ENCODE measurements around the gene RAB39A. TPM values are rescaled to one million over a fixed set of nuclear protein-coding genes. Genes with fewer than 3 reads are reported as not detected.

Gene RAB39A
- total and polyA plus RNA-seq, 10 of the 15 experiments (the other 5 are each of a cell fraction or from before 2014, with no cell fraction given), result 0.10 to 9.2 (median 4.9) TPM

DNA sequence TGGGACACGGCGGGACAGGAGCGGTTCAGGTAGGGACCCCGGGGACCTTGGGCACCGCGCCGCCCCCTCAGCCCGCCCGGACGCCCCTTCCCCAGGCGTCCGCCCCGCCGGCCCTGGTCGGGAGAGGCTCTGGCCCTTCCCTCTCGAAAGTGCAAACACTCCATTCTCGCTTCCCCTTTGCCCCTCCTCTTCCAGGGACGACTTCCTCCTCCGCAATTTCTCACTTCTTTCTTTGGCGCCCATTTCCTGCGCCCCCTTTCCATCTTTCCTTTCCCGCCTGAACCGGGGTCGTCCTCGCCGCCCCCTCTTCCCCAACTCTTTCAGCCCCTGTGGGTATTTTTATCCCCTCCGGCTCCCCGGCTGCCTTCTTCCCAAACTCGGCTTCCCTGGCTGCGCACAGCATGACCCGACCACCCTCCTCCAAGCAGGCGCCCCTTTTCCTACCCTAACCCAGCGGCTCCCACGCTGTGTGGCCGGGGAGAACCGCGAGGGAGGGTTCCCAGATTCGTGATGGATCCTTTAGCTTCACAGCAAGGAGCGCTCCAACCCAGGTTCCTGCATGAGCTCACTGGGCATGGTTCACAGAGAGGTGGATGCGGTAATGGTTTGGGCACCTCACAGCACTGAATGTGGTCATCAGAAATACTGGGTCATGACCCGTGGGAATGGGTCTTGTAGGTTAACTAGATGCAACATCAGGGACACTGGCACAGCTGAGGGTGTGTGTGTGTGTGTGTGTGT is 689 bp downstream of the RAB39A start (continued):
- TF ChIP-seq, protein P1, sequence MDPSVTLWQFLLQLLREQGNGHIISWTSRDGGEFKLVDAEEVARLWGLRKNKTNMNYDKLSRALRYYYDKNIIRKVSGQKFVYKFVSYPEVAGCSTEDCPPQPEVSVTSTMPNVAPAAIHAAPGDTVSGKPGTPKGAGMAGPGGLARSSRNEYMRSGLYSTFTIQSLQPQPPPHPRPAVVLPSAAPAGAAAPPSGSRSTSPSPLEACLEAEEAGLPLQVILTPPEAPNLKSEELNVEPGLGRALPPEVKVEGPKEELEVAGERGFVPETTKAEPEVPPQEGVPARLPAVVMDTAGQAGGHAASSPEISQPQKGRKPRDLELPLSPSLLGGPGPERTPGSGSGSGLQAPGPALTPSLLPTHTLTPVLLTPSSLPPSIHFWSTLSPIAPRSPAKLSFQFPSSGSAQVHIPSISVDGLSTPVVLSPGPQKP (IDR thresholded peaks at IDR 0.05; ENCODE audit: low read depth, low read length), result no peak
- TF ChIP-seq NFYA (IDR thresholded peaks at IDR 0.05; ENCODE audit: borderline replicate concordance, low read depth, low read length) (no peak), NBN (IDR thresholded peaks at IDR 0.05) (0 out of 2 replicates have a peak, but pooled peaks have one; percentile 61), DPF2 (IDR thresholded peaks at IDR 0.05) (peak; percentile 58), ZNF207 (IDR thresholded peaks at IDR 0.05; ENCODE audit: borderline replicate concordance) (no peak), POLR2A (IDR thresholded peaks at IDR 0.05; ENCODE audit: low read depth, low read length) (no peak; the same call in 1 of the 2 replicates), SPI1 (IDR thresholded peaks at IDR 0.05; ENCODE audit: borderline replicate concordance, insufficient read depth, low read depth, low read length) (peak; percentile 66; the same call in 1 of the 2 replicates), NFYB (IDR thresholded peaks at IDR 0.05; ENCODE audit: insufficient read depth, low read depth, low read length) (no peak), NR2F1 (conservative IDR thresholded peaks at IDR 0.05) (peak; percentile 59), TCF7 (IDR thresholded peaks at IDR 0.05; ENCODE audit: borderline replicate concordance) (no peak), ETV6 (conservative IDR thresholded peaks at IDR 0.05 in 1 of 2, IDR thresholded peaks at IDR 0.05 in 1 of 2; ENCODE audit: borderline replicate concordance in 1 of 2, low read depth in 1 of 2) (peak in 1 of 2 experiments; percentile 81; a peak in 2 of 4 replicates), YY1 (IDR thresholded peaks at IDR 0.05; ENCODE audit: low read depth, low read length) (no peak), TBL1XR1 (IDR thresholded peaks at IDR 0.05; ENCODE audit: low read depth, low read length) (no peak), MEF2B (IDR thresholded peaks at IDR 0.05; ENCODE audit: partially characterized antibody, poor library complexity, severe bottlenecking) (peak; percentile 9), MXI1 (IDR thresholded peaks at IDR 0.05; ENCODE audit: low read depth, low read length) (no peak), IKZF1 (conservative IDR thresholded peaks at IDR 0.05) (peak; percentile 89), IKZF2 (IDR thresholded peaks at IDR 0.05) (peak; percentile 76 to 83; a peak in 3 of 4 replicates), RAD21 (IDR thresholded peaks at IDR 0.05; ENCODE audit: insufficient read depth, low read depth, low read length) (no peak)
- TF ChIP-seq, protein P2, sequence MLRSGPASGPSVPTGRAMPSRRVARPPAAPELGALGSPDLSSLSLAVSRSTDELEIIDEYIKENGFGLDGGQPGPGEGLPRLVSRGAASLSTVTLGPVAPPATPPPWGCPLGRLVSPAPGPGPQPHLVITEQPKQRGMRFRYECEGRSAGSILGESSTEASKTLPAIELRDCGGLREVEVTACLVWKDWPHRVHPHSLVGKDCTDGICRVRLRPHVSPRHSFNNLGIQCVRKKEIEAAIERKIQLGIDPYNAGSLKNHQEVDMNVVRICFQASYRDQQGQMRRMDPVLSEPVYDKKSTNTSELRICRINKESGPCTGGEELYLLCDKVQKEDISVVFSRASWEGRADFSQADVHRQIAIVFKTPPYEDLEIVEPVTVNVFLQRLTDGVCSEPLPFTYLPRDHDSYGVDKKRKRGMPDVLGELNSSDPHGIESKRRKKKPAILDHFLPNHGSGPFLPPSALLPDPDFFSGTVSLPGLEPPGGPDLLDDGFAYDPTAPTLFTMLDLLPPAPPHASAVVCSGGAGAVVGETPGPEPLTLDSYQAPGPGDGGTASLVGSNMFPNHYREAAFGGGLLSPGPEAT (IDR thresholded peaks at IDR 0.05; ENCODE audit: low read depth), result 0 out of 2 replicates have a peak, but pooled peaks have one; percentile 47
- TF ChIP-seq, protein P3, sequence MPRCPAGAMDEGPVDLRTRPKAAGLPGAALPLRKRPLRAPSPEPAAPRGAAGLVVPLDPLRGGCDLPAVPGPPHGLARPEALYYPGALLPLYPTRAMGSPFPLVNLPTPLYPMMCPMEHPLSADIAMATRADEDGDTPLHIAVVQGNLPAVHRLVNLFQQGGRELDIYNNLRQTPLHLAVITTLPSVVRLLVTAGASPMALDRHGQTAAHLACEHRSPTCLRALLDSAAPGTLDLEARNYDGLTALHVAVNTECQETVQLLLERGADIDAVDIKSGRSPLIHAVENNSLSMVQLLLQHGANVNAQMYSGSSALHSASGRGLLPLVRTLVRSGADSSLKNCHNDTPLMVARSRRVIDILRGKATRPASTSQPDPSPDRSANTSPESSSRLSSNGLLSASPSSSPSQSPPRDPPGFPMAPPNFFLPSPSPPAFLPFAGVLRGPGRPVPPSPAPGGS (IDR thresholded peaks at IDR 0.05; ENCODE audit: borderline replicate concordance, insufficient read depth, low read depth, low read length, poor library complexity, severe bottlenecking), result no peak
- TF ChIP-seq, protein P4, sequence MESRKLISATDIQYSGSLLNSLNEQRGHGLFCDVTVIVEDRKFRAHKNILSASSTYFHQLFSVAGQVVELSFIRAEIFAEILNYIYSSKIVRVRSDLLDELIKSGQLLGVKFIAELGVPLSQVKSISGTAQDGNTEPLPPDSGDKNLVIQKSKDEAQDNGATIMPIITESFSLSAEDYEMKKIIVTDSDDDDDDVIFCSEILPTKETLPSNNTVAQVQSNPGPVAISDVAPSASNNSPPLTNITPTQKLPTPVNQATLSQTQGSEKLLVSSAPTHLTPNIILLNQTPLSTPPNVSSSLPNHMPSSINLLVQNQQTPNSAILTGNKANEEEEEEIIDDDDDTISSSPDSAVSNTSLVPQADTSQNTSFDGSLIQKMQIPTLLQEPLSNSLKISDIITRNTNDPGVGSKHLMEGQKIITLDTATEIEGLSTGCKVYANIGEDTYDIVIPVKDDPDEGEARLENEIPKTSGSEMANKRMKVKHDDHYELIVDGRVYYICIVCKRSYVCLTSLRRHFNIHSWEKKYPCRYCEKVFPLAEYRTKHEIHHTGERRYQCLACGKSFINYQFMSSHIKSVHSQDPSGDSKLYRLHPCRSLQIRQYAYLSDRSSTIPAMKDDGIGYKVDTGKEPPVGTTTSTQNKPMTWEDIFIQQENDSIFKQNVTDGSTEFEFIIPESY (IDR thresholded peaks at IDR 0.05), result no peak
- TF ChIP-seq, protein P5, sequence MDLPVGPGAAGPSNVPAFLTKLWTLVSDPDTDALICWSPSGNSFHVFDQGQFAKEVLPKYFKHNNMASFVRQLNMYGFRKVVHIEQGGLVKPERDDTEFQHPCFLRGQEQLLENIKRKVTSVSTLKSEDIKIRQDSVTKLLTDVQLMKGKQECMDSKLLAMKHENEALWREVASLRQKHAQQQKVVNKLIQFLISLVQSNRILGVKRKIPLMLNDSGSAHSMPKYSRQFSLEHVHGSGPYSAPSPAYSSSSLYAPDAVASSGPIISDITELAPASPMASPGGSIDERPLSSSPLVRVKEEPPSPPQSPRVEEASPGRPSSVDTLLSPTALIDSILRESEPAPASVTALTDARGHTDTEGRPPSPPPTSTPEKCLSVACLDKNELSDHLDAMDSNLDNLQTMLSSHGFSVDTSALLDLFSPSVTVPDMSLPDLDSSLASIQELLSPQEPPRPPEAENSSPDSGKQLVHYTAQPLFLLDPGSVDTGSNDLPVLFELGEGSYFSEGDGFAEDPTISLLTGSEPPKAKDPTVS (IDR thresholded peaks at IDR 0.05; ENCODE audit: low read depth, low read length), result no peak
